A549 (cell line): ENCODE measurements around the gene ASB13. TPM values are rescaled to one million over a fixed set of nuclear protein-coding genes. Genes with fewer than 3 reads are reported as not detected.

ENCODE experiments used
- ATAC-seq, 2 experiments: fragments of 200-7000 bp in 1 of 2; fragments of >200 bp in 1 of 2; cut with Nextera tagmentation in 1 of 2; cut with Tn5 transposase in 1 of 2; 3 replicates each; pipeline versions ENCODE4 v1.8.0 to v1.9.1; 2018 to 2020; ENCODE audit warnings: mild to moderate bottlenecking in 1 of 2, moderate library complexity in 1 of 2
- CTCF ChIA-PET: fragments of 300-600 bp; sonication (Branson Sonifier 250); formaldehyde crosslinking; extraction: SDS; loops from one replicate; lab custom pipeline; 2021; ENCODE audit warnings: antibody characterized with exemption, inconsistent platforms; lab: Yijun Ruan, JAX
- POLR2A ChIA-PET: fragments of 350-600 bp; formaldehyde crosslinking; extraction: SDS; loops from one replicate; lab custom pipeline; 2021; ENCODE audit warnings: antibody characterized with exemption, inconsistent platforms; lab: Yijun Ruan, JAX
- DNase-seq, 2 experiments: peaks; one replicate each; pipeline versions ENCODE4 v3.0.0 to v3.0.0-alpha.2; 2011 to 2016; ENCODE audit warnings: low read depth in 1 of 2, low spot score in 1 of 2
- FAIRE-seq: peaks from 2 replicates; lab custom pipeline; 2011; peaks lifted over from hg19 to GRCh38; lab: Jason Lieb, UNC
- H3K27ac ChIP-seq, 2 experiments: fragments of >200 bp; sonication (Bioruptor Twin); formaldehyde crosslinking; 3 replicates each; pipeline ENCODE4 v1.5.1; 2016 to 2017
- H3K4me1 ChIP-seq: fragments of >200 bp; sonication (Bioruptor Twin); formaldehyde crosslinking; 3 replicates; pipeline ENCODE4 v1.6.1; 2016
- H3K4me2 ChIP-seq: fragments of >200 bp; sonication (Bioruptor Twin); formaldehyde crosslinking; 3 replicates; pipeline ENCODE4 v1.6.1; 2016
- H3K4me3 ChIP-seq: fragments of >200 bp; sonication (Bioruptor Twin); formaldehyde crosslinking; 3 replicates; pipeline ENCODE4 v1.5.1; 2016
- H3K9me3 ChIP-seq: fragments of >200 bp; sonication (Bioruptor Twin); formaldehyde crosslinking; 3 replicates; pipeline ENCODE4 v1.6.1; 2016
- ELK1 ChIP-seq: fragments of 150-350 bp; IDR thresholded peaks from 2 replicates; pipeline ENCODE4 v1.6.1; 2014; ENCODE audit warnings: low read depth, mild to moderate bottlenecking, low read length
- ESRRA ChIP-seq: fragments of 150-350 bp; IDR thresholded peaks from 2 replicates; pipeline ENCODE4 v1.6.1; 2014; ENCODE audit warnings: mild to moderate bottlenecking, low read length, borderline replicate concordance
- FOSL2 ChIP-seq, 2 experiments: fragments of 450-650 bp in 1 of 2; fragments of >200 bp in 1 of 2; sonication (Bioruptor Twin) in 1 of 2; formaldehyde crosslinking; IDR thresholded peaks; 2 replicates each; pipeline versions ENCODE4 v1.5.0 to v1.6.1; 2016 to 2020; ENCODE audit warnings: mild to moderate bottlenecking in 1 of 2, moderate library complexity in 1 of 2
- FOXS1 ChIP-seq: fragments of 250-450 bp; sonication (Bioruptor Pico); IDR thresholded peaks from 2 replicates; pipeline ENCODE4 v1.5.0; 2020; ENCODE audit warnings: mild to moderate bottlenecking, moderate library complexity
- HOXA7 ChIP-seq: fragments of 250-450 bp; sonication (Bioruptor Pico); IDR thresholded peaks from 2 replicates; pipeline ENCODE4 v1.5.0; 2020; ENCODE audit warnings: mild to moderate bottlenecking, moderate library complexity
- JUN ChIP-seq, 2 experiments: fragments of >200 bp; sonication (Bioruptor Twin); formaldehyde crosslinking; IDR thresholded peaks; 2 replicates in 1 of 2; 3 replicates in 1 of 2; pipeline ENCODE4 v1.6.1; 2016 to 2017
- KDM1A ChIP-seq: fragments of 200-600 bp; sonication (generic); IDR thresholded peaks from 2 replicates; pipeline ENCODE4 v1.6.1; 2016; ENCODE audit warnings: low read depth, mild to moderate bottlenecking
- MAFK ChIP-seq: fragments of 450-650 bp; IDR thresholded peaks from 2 replicates; pipeline ENCODE4 v1.6.1; 2014; ENCODE audit not compliant: partially characterized antibody
- MAX ChIP-seq: IDR thresholded peaks from 2 replicates; pipeline ENCODE4 v1.6.1; 2012
- NR3C1 ChIP-seq: fragments of >200 bp; sonication (Bioruptor Twin); formaldehyde crosslinking; IDR thresholded peaks from 3 replicates; pipeline ENCODE4 v1.6.1; 2017
- POLR2AphosphoS2 ChIP-seq: conservative IDR thresholded peaks from 2 replicates; pipeline ENCODE4 v1.6.1; 2012; ENCODE audit warnings: low read length, improper control_type of control experiment, inconsistent platforms
- RARB ChIP-seq: fragments of 250-450 bp; sonication (Bioruptor Pico); IDR thresholded peaks from 2 replicates; pipeline ENCODE4 v1.8.0; 2021; ENCODE audit warnings: mild to moderate bottlenecking, moderate library complexity
- SMC3 ChIP-seq: fragments of >200 bp; sonication (Bioruptor Twin); formaldehyde crosslinking; IDR thresholded peaks from 3 replicates; pipeline ENCODE4 v1.6.1; 2018; ENCODE audit warnings: inconsistent platforms
- ZNF302 ChIP-seq: fragments of 250-450 bp; sonication (Bioruptor Pico); IDR thresholded peaks from 2 replicates; pipeline ENCODE4 v1.9.0; 2021; ENCODE audit warnings: inconsistent platforms, mild to moderate bottlenecking, moderate library complexity
- WGBS: methylation state at CpG from one replicate; pipeline ENCODE4 v1.1.6; 2017; ENCODE audit errors: missing lambda C conversion rate; 5-methylcytosine and 5-hydroxymethylcytosine counted together
- polyA plus RNA-seq, 4 experiments: library from polyadenylated mRNA; depleted of rRNA in 3 of 4; stranded (reverse); fragments of >200 nt; fragmentation: RNase III in 1 of 4; extraction: RNeasy Plus Mini Kit Qiagen cat#74134 plus additional on column Dnase treatment in 1 of 4; gene quantifications; 2 replicates in 3 of 4; 3 replicates in 1 of 4; pipeline ENCODE4 v1.2.3, GENCODE V29; 2011 to 2017
- TF ChIP-seq, protein P1 (sequence below): fragments of >200 bp; sonication (Bioruptor Twin); formaldehyde crosslinking; IDR thresholded peaks from 3 replicates; pipeline ENCODE4 v1.5.1; 2016
- TF ChIP-seq, protein P2 (sequence below): fragments of 250-450 bp; sonication (Bioruptor Pico); IDR thresholded peaks from 2 replicates; pipeline ENCODE4 v1.5.0; 2021; ENCODE audit warnings: mild to moderate bottlenecking, moderate library complexity, borderline replicate concordance
- TF ChIP-seq, protein P3 (sequence below): fragments of 450-650 bp; IDR thresholded peaks from 2 replicates; pipeline ENCODE4 v1.6.1; 2014; ENCODE audit warnings: antibody characterized with exemption

The ASB13 gene
- polyA plus RNA-seq, 2 of the 4 experiments (the other 2 are of a cell fraction), result 10.9 to 12.9 TPM

- WGBS, result 85% methylated on average over 8 of the region's 8 CpGs
- ATAC-seq (no peak), FAIRE-seq (no peak), DNase-seq (no peak)
- Histone ChIP-seq H3K27ac (peak overlapping the region in 1 of 2 experiments; percentile 57; a peak in 1 of 6 replicates), H3K4me1 (peaks cover 49% of the 10 kb centered on the region), H3K9me3 (no peaks in the 10 kb centered on the region), H3K4me2 (no peak overlapping the region), H3K4me3 (no peak overlapping the region)
- ChIA-PET POLR2A (interaction anchor here (1.1 kb wide), 1 partner anchor 146 kb away, joined by 5 read pairs; no protein-coding TSS in a partner anchor), CTCF (interaction anchor here (0.9 to 13.9 kb wide), 6 partner anchors 12 to 150 kb away, joined by 3 to 108 read pairs (median 4); no protein-coding TSS in a partner anchor)
- TF ChIP-seq, protein P1, sequence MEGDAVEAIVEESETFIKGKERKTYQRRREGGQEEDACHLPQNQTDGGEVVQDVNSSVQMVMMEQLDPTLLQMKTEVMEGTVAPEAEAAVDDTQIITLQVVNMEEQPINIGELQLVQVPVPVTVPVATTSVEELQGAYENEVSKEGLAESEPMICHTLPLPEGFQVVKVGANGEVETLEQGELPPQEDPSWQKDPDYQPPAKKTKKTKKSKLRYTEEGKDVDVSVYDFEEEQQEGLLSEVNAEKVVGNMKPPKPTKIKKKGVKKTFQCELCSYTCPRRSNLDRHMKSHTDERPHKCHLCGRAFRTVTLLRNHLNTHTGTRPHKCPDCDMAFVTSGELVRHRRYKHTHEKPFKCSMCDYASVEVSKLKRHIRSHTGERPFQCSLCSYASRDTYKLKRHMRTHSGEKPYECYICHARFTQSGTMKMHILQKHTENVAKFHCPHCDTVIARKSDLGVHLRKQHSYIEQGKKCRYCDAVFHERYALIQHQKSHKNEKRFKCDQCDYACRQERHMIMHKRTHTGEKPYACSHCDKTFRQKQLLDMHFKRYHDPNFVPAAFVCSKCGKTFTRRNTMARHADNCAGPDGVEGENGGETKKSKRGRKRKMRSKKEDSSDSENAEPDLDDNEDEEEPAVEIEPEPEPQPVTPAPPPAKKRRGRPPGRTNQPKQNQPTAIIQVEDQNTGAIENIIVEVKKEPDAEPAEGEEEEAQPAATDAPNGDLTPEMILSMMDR, result no peak
- TF ChIP-seq, protein P2, sequence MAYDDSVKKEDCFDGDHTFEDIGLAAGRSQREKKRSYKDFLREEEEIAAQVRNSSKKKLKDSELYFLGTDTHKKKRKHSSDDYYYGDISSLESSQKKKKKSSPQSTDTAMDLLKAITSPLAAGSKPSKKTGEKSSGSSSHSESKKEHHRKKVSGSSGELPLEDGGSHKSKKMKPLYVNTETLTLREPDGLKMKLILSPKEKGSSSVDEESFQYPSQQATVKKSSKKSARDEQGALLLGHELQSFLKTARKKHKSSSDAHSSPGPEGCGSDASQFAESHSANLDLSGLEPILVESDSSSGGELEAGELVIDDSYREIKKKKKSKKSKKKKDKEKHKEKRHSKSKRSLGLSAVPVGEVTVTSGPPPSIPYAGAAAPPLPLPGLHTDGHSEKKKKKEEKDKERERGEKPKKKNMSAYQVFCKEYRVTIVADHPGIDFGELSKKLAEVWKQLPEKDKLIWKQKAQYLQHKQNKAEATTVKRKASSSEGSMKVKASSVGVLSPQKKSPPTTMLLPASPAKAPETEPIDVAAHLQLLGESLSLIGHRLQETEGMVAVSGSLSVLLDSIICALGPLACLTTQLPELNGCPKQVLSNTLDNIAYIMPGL (CRISPR knock-in tag), result no peak
- TF ChIP-seq RARB (CRISPR knock-in tag) (no peak), POLR2AphosphoS2 (no peak), ESRRA (no peak), SMC3 (no peak), ELK1 (no peak), KDM1A (no peak), ZNF302 (CRISPR knock-in tag) (no peak), FOSL2 (IDR thresholded peaks at IDR 0.05) (no peak), FOSL2 (CRISPR knock-in tag; IDR thresholded peaks at IDR 0.05) (no peak), FOXS1 (CRISPR knock-in tag) (no peak), NR3C1 (no peak)
- TF ChIP-seq, protein P3, sequence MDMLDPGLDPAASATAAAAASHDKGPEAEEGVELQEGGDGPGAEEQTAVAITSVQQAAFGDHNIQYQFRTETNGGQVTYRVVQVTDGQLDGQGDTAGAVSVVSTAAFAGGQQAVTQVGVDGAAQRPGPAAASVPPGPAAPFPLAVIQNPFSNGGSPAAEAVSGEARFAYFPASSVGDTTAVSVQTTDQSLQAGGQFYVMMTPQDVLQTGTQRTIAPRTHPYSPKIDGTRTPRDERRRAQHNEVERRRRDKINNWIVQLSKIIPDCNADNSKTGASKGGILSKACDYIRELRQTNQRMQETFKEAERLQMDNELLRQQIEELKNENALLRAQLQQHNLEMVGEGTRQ, result no peak
Measured at GRCh38 chr10:5592070-5592469, 74.3 kb downstream of the ASB13 start.

DNA sequence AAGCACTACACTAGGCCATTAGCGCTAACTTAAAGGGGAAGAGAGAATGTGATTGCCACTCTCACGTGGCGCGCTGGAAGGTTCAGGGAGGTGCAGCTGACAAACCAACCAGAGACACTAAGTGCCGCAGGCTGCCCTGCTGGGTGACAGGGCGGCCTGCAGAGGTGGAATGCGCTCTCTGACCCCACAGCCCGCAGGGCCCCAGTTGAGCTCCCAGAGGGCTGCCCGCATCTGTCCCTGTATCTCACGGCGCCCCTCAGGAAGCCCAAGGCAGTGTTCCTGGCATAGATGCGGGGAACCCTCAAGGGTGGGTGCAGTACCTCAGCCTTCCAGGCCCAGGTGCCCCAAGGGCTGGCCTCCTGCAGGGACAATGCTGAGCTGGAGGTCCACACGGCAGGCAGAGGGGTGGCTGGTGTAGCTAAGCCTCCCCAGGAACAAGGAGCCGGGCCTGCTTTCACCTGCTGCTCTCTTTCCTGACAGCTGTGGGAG is 75.0 kb downstream of the ASB13 start:
- DNase-seq (no peak), ATAC-seq (no peak), FAIRE-seq (no peak)
- TF ChIP-seq JUN (IDR thresholded peaks at IDR 0.05), result no peak
- no peak for TF ChIP-seq MAFK
- no peak for TF ChIP-seq HOXA7 (CRISPR knock-in tag)
- no peak for TF ChIP-seq MAX
- H3K4me1 ChIP-seq, result peaks cover 49% of the 10 kb centered on the region
- POLR2A ChIA-PET, result no interaction called here
- CTCF ChIA-PET, result interaction anchor here (0.7 to 13.9 kb wide), 6 partner anchors 19 to 149 kb away, joined by 3 to 108 read pairs (median 3); no protein-coding TSS in a partner anchor
- no peak overlapping the region for H3K4me3 ChIP-seq
- no peaks in the 10 kb centered on the region for H3K9me3 ChIP-seq
- peak overlapping the region in 1 of 2 experiments; percentile 57; a peak in 4 of 6 replicates for H3K27ac ChIP-seq
- 87% methylated on average over 11 of the region's 14 CpGs for whole genome bisulfite sequencing
- no peak overlapping the region for H3K4me2 ChIP-seq
